Muscle of back (tissue), 13 donors: Measurements from ENCODE around the gene DOCK9. TPM values are rescaled to one million over a fixed set of nuclear protein-coding genes. Genes with fewer than 3 reads are reported as not detected.

ENCODE experiments used
- DNase-seq, 3 donors: peaks; one replicate each; pipeline versions ENCODE4 v3.0.0 to v3.0.0-alpha.2; 2013
- long read RNA-seq, 9 donors: transcript quantifications; one replicate each; lab custom pipeline, GENCODE V29; 2026
- polyA plus RNA-seq, 10 donors: library from polyadenylated mRNA; unstranded; fragments of 120-200 nt; gene quantifications; one replicate each; pipeline ENCODE4 v1.2.1, GENCODE V29; 2013; ENCODE audit not compliant: insufficient read length in 10 of 10

DOCK9 gene, protein sequence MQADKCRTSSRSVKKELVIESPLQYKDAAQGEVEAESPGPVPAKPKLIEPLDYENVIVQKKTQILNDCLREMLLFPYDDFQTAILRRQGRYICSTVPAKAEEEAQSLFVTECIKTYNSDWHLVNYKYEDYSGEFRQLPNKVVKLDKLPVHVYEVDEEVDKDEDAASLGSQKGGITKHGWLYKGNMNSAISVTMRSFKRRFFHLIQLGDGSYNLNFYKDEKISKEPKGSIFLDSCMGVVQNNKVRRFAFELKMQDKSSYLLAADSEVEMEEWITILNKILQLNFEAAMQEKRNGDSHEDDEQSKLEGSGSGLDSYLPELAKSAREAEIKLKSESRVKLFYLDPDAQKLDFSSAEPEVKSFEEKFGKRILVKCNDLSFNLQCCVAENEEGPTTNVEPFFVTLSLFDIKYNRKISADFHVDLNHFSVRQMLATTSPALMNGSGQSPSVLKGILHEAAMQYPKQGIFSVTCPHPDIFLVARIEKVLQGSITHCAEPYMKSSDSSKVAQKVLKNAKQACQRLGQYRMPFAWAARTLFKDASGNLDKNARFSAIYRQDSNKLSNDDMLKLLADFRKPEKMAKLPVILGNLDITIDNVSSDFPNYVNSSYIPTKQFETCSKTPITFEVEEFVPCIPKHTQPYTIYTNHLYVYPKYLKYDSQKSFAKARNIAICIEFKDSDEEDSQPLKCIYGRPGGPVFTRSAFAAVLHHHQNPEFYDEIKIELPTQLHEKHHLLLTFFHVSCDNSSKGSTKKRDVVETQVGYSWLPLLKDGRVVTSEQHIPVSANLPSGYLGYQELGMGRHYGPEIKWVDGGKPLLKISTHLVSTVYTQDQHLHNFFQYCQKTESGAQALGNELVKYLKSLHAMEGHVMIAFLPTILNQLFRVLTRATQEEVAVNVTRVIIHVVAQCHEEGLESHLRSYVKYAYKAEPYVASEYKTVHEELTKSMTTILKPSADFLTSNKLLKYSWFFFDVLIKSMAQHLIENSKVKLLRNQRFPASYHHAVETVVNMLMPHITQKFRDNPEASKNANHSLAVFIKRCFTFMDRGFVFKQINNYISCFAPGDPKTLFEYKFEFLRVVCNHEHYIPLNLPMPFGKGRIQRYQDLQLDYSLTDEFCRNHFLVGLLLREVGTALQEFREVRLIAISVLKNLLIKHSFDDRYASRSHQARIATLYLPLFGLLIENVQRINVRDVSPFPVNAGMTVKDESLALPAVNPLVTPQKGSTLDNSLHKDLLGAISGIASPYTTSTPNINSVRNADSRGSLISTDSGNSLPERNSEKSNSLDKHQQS (N-terminal part only)
- polyA plus RNA-seq, result 100 to 1,000 TPM in 6 of 10 donors, 10 to 100 TPM in 4; 71.2 to 160 (median 102) TPM
- long read RNA-seq, donor 1, result 0 reads
- long read RNA-seq, donor 2, partial matches to known transcripts, result 15 of 15 reads
- long read RNA-seq, donor 2, other reads (novel, unspliced or antisense), result 0 of 15 reads
- long read RNA-seq, donor 3, result 0 reads
- long read RNA-seq, donor 4, result 0 reads
- long read RNA-seq, donor 5, result 0 reads
- long read RNA-seq, donor 6, result 0 reads
- long read RNA-seq, donor 7, result 0 reads
- long read RNA-seq, donor 8, result 0 reads
- long read RNA-seq, donor 9, result 0 reads

DNA sequence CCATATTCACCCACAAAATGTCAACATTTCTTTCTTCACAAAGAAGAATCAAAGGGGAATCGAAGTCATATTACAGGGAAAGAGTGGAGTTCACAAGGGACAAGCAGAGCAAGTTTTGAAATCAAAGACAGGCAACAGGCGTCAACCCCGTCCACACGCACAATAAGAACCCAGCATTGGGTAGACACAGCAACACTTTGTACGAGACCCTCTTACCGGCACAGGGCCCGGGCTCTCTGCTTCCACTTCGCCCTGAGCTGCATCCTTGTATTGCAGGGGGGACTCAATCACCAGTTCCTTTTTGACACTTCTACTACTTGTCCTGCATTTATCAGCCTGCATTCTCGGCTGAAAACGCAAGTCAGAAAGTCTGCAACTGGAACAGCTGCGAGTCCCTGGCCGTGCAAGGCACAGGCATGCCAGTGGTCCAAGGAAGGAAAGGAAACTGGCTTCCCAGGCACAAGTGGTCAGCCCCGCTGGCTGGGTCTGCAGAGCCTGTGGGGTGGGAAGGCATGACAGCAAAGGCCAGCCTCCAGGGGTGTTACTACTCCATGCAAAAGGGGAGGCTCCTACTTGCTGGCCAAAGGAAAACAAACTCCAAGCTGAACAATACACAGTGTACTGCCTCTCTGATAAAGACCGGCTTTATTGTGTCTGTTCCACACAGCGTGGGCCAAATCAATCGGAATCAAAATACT is at the start of gene DOCK9:
TSS of gene DOCK9 (minus strand) at position 497 of the 698 bp plus-strand sequence. CDS start at position 342, 155 bp downstream.
- peak; percentile 80 to 93 (median 81) for DNase-seq

DNA sequence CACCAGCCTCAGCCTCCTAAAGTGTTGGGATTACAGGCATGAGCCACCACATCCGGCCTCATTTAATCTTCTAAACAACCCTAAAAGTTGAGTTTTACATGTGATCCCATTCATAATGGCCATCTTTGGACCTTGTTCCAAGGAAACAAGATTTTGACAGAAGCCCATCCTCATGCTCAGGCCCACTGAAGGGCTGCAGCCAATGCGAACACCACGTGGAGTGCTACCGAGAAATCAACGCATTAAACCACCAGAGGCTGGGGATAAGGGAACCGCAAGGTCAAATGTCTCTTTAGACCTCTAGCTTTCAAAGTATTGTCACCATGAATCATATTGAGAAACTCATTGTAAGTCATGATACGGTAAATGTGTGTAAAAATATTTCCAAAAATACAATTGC is 49.4 kb upstream of the DOCK9 start:
- no peak for DNase-seq

DNA sequence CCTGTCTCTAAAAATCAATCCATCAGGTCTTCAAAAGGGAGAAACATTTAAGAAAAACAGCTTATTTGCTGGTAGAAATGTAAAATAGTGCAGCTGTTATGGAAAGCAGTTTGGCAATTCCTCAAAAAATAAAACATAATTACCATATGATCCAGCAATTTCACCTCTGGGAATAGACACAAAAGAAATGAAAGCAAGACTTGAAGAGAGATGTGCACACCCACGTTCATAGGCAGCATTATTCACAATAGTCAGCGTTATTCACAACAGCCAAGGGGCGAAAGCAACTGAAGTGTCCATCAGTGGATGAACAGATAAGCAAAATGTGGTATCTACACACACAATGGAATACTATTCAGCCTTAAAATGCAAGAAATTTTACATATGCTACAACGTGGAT is 45.1 kb upstream of the DOCK9 start:
- DNase-seq, result peak in 1 of 3 donors; percentile 73

GRCh38 chr13:99018418-99019180 is 40.7 kb upstream of the DOCK9 start:
- no peak for DNase-seq

- DNase-seq, result no peak
These were observed 38.0 kb upstream of the DOCK9 start for GRCh38 chr13:99015606-99016490.

- DNase-seq, result no peak
These were observed 36.7 kb upstream of the DOCK9 start for GRCh38 chr13:99014522-99014921.

- DNase-seq, result no peak
These were observed 36.1 kb upstream of the DOCK9 start for GRCh38 chr13:99013951-99014350.

GRCh38 chr13:99012539-99012938 is 34.7 kb upstream of the DOCK9 start:
- no peak for DNase-seq

DNA sequence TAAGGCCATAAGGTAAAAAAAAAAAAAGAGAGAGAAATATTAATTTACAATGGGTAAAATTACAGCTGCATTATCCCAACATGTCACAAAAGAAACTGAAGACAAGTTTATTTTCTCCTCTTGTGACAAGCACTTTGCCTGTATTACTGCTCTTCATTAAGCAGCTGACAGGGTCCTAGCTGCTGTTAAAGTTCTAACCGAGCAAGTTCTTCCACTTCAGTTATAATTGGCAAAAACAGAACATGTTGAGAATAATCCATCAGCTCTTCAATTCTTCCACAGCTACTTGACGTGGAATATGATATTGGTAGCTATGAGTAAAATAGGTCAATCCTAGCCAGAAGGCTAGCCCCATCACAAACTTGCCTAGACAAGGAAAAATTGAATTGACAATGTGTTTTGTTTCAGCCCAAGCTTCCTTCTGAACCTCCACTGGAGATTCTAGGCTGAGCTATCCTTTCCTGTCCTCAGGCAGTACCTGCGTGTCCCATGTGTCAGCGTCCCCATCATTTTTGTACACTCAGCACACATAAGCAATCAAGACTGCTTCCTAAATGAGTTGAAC is 32.2 kb upstream of the DOCK9 start:
- DNase-seq, result no peak

- no peak for DNase-seq
These were observed 30.7 kb upstream of the DOCK9 start for GRCh38 chr13:99008577-99008976.

- no peak for DNase-seq
These were observed 29.6 kb upstream of the DOCK9 start for GRCh38 chr13:99007414-99007986.

DNA sequence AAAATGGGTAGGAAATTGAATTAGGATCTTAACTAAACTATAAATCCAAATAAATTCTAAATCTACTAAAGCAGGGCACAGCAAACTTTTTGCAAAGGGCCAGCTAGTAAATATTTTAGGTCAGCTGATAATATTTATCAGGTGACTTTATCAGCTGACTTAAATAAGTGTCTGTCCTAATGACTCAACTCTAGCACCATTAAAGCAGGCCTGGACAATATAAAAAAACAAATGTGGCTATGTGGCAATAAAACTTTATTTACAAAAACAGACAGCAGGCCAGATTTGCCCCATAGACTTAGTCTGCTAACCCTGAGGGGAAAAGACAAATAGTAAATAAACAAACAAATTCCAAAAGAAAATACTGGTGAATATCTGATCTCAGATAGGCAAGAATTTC is 27.7 kb upstream of the DOCK9 start:
- DNase-seq, result no peak

- no peak for DNase-seq
These were observed 27.1 kb upstream of the DOCK9 start for GRCh38 chr13:99004978-99005377.

- no peak for DNase-seq
These were observed 26.1 kb upstream of the DOCK9 start for GRCh38 chr13:99003851-99004471.

- no peak for DNase-seq
These were observed 25.3 kb upstream of the DOCK9 start for GRCh38 chr13:99003186-99003585.

DNA sequence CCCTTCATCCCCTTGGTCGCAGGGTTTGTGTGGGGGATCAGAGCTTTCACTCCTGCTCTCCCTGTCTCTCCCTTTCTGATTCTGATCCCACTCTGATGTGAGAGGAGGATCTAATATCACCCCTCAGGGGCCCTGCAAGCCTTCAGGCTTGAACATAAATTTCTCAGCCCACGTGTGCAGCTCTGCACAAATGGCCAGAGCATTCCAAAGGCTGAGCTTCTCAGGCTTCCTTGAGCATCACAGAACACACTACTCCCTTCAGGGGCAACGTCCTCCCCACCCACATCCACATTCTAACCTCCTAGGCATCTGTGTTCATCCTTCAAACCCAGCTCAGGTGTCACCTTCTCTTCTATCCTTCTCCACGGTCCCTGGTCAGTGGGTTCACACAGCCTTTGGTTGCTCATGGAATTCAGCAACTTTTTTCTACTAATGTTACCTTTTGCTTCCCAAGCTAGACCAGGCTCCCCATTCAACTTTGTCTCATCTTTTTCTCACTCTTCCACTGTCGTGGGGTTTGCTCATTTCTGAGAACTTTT is 24.4 kb upstream of the DOCK9 start:
- no peak for DNase-seq

- DNase-seq, result peak in 1 of 3 donors; percentile 25
These were observed 22.3 kb upstream of the DOCK9 start for GRCh38 chr13:99000137-99000536.
